Stimulated activated CD4-positive, alpha-beta T cell treated with anti-CD3 and anti-CD28 coated beads, TNF-alpha, amount 100 ng/mL, for 24 hours (primary cell): ENCODE data around the gene MRPL2.
A peak's percentile ranks its signal among the peaks of the same experiment; 100 is the strongest.

ENCODE experiments used
- DNase-seq, 3 experiments: peaks; one replicate each; pipeline ENCODE4 v3.0.0-alpha.2; 2020; ENCODE audit warnings: low read depth in 3 of 3

The MRPL2 gene

GRCh38 chr6:43021270-43022047 is 37.8 kb downstream of the MRPL2 start, which contains the start of gene RRP36:
Gene RRP36 (plus strand): TSS chr6:43021623. CDS start chr6:43021655, 32 bp downstream.
- peak; percentile 65 to 77 (median 65) for DNase-seq

DNA sequence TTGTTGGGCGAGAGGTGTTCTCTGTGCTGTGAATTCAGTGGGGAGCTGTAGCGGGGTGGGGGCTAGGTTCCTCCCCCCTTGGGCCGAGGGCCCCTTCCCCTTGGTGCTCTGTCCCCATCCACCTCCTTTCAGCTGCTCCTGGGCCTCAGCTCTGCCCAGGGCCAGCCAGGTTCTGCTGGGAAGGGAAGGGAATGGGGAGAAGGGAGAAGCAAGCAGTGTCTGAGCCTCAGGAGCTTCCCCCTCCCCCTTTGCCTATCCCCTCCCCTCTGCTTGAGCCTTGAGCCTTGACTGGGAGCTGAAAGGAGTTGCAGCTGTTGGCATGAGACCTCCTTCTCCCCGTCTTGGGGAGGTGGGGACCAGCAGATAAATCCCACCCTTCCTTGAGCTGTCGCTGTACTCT is 38.4 kb downstream of the MRPL2 start:
- DNase-seq: no peak

DNA sequence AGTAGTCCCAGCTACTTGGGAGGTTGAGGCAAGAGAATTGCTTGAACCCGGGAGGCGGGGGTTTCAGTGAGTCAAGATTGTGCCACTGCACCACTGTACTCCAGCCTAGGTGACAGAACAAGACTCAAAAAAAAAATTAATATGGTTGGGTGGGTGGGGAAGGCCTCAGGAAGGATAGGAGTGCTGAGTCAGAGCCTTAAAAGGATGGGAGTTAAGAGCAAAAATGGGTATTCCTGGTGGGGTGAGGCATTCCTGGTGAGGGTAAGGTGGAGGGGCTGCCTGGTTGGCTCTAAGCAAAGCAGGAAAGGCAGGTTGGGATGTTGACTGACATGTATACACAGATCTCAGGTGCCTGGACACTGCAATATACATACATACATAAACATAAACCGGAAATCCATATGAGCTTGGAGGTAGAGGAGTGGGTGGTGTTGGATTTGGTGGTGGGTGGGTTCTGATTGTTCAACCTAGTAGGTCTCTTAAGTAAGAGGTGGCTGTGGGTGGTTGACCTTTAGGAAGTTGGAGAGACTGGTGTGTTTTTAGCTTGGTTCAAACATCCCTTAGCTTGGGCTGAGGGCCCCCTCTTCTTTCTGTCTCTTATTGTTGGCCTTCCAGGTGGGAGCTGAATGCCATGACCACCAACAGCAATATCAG is 39.1 kb downstream of the MRPL2 start:
- DNase-seq: no peak

DNA sequence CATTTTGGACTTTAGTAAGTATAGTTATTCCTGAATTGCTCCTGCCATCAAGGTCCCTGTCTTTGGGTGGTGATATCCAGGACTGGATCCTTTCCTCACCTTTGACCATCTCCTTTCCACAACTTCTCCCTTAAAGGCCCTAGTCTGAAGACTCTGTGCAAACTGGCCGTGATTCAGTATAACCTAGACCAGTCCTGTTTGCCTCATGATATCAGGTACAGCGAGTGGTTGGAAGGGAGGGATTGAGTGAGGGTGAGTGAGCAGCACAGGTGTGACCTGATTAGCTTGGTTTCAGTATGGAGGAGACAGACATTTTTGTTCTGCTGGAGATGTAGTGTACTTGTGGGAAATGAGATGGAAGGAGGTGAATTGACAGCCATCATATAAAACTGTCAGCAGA is 40.1 kb downstream of the MRPL2 start:
- DNase-seq: no peak

GRCh38 chr6:43016943-43017334 is 42.3 kb downstream of the MRPL2 start:
- no peak for DNase-seq

GRCh38 chr6:43016176-43016942 is 42.9 kb downstream of the MRPL2 start:
- DNase-seq: no peak

DNA sequence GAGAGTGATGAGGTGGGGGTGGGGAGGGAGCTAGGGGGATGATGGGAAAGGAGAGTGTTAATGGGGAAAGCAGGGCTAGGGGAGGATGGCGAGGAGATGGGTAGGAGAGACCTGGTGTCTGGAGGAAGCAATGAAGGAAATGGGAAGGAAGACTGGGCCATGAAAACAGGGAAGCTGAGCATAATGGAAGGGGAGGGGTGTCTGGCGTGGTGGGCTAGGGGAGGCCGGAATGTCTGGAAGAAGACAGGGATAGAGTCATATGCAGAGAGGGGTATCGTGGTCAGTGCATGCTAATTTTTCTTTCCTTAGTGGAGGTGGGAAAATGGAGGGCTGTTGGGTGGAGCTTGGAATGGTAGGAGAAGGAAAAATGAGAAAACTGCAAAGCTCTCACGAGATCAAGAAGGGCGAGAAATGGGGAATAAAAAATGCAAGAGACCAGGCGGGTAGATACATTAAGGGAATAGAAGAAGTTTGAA is 44.8 kb downstream of the MRPL2 start:
- DNase-seq: no peak

DNA sequence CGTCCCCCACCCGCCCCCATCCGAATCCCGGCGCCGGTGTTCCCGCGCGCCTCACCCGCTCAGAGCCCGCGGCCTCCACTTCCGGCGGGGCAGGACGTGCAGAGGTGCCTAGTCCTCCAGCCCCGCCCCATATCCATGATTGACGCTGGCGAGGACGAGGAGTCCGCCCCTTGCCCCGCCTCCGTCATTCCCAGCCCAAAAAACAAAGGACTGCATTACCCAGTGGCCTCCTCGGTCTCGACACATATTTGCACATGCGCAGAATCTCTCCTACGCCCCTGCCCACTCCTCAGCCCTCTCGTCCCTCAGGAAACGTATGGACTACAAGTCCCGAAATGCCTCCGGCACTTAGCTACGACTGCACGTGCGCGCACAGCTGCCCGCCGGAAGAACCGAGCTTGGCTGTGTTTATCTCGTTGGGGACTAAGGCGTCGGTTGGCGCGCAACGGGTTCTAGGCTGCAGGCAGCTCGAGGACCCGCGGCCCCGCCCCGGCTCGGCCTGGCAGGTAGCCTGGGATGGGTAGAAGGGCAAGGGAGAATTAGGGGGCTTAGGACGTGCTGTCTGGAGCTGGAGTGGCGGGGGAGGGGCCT is 45.3 kb downstream of the MRPL2 start, which contains the start of the genes KLHDC3 and MEA1:
Gene KLHDC3, plus strand, starts transcription at position 407 of the 591 bp plus-strand sequence. CDS start 2,944 bp downstream, outside the sequence.
Gene MEA1, minus strand, starts transcription at position 104 of the 591 bp plus-strand sequence. CDS start 133 bp downstream, outside the sequence.
- DNase-seq: peak; percentile 98 to 99 (median 98)

GRCh38 chr6:43013097-43013842 is 46.0 kb downstream of the MRPL2 start:
- DNase-seq: no peak

DNA sequence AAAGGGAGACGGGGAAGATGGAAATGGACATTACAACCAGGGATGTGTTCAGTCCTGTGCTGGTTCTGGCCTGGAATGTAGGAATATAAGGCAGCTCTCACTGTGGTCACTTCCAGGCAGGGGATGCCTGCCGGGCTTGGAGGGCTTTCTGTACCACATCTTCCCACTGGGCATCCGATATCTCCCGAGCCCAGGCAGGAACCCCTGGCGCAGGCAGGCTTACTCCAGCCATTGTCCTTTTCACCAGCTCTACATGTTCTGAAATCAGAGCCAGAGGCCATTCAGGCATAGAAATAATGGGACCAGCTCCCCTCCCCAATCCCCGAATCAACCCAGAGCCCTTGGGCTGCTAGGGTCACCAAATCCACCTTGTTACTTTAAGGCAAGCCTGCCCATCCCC is 46.9 kb downstream of the MRPL2 start:
- no peak for DNase-seq

DNA sequence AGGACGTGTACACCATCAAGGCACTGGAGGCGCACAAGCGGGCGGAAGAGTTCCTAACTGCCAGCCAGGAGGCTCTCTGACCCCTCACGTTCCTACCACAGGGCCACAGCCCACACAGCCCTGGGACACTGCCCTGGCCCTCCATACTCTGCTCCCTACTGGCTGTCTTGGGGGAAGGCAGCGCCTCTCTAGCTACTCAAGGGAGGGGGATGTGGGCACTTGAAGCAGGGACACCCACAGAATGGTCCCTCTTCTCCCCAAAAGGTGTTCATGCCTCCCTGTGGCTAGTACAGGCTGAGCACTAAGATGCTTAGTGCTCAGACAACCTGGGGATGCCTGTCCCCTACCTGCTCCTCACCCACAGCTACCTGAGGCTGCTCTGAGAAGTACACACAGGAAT is 48.0 kb downstream of the MRPL2 start:
- DNase-seq: no peak

GRCh38 chr6:43009124-43009523 is 50.1 kb downstream of the MRPL2 start:
- DNase-seq: peak in 1 of 3 experiments; percentile 22

GRCh38 chr6:43007126-43007525 is 52.1 kb downstream of the MRPL2 start:
- DNase-seq: no peak

DNA sequence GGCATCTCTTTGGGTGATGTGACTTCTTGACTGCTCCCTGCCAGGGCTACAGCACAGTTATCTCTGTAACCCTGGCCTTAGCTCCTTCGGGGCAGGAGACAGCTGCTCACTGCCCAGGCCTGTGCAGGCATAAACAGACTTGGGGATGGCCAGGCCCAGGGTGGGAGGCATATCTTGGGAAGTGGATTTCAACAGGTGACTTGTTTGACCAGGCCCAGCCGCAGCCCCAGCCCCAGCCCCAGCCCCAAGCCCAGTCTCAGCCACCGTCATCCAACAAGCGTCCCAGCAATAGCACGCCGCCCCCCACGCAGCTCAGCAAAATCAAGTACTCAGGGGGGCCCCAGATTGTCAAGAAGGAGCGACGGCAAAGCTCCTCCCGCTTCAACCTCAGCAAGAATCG is 53.0 kb downstream of the MRPL2 start:
- DNase-seq: no peak

DNA sequence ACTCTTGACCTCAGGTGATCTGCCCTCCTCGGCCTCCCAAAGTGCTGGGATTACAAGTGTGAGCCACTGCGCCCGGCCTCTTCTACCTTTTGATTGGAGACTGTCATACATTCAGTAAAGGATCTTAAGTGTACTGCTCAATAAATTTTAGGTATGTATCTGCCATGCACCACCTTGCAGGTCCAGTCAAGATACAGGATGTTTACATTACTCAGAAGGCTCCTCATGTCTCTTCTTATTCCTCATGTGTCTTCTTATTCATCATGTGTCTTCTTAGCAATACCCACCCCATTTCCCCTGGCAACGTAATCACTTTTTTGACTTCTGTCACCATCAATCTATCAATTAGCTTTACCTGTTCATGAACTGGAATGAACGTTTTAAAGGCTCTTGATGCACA is 53.4 kb downstream of the MRPL2 start:
- DNase-seq: no peak
